Liver (tissue), 9 donors: ENCODE data around the gene SULT1A2. TPM values are rescaled to one million over a fixed set of nuclear protein-coding genes. Genes with fewer than 3 reads are reported as not detected.
"Not testable (repeated sequence)": the region's sequence is repeated elsewhere in the genome, so short reads cannot be mapped to it uniquely, and the experiment has no call there.

Experiments
- DNase-seq: peaks from one replicate; pipeline ENCODE4 v3.0.0-alpha.2; 2017; ENCODE audit warnings: low spot score
- H3K27ac ChIP-seq, 2 donors: one replicate each; pipeline ENCODE4 v1.7.0; 2013; ENCODE audit warnings: inconsistent platforms in 2 of 2, low read length in 2 of 2, control low read depth in 1 of 2, low read depth in 1 of 2, mild to moderate bottlenecking in 1 of 2
- H3K27me3 ChIP-seq, 4 donors: one replicate each; pipeline versions ENCODE4 v1.6.1 to v1.7.0; 2013; ENCODE audit warnings: low read length in 3 of 4, inconsistent platforms in 1 of 4, mild to moderate bottlenecking in 1 of 4, moderate library complexity in 1 of 4; ENCODE audit not compliant: control insufficient read depth in 4 of 4, insufficient read depth in 4 of 4
- H3K36me3 ChIP-seq, 4 donors: one replicate each; pipeline versions ENCODE4 v1.6.1 to v1.7.0; 2013; ENCODE audit warnings: low read length in 3 of 4, mild to moderate bottlenecking in 3 of 4, low read depth in 1 of 4, moderate library complexity in 1 of 4; ENCODE audit not compliant: control insufficient read depth in 4 of 4, insufficient read depth in 3 of 4
- H3K4me1 ChIP-seq, 4 donors: one replicate each; pipeline versions ENCODE4 v1.6.1 to v1.7.0; 2013; ENCODE audit warnings: low read length in 3 of 4, mild to moderate bottlenecking in 3 of 4, moderate library complexity in 1 of 4; ENCODE audit not compliant: control insufficient read depth in 4 of 4, insufficient read depth in 4 of 4
- H3K4me3 ChIP-seq, 3 donors: one replicate each; pipeline versions ENCODE4 v1.6.1 to v1.7.0; 2013; ENCODE audit warnings: low read length in 3 of 3, control low read depth in 1 of 3, low read depth in 1 of 3, mild to moderate bottlenecking in 1 of 3
- H3K9ac ChIP-seq, 2 donors: one replicate each; pipeline ENCODE4 v1.7.0; 2013; ENCODE audit warnings: low read length in 2 of 2, mild to moderate bottlenecking in 2 of 2, moderate library complexity in 2 of 2, control low read depth in 1 of 2, low read depth in 1 of 2
- H3K9me3 ChIP-seq, 4 donors: one replicate each; pipeline versions ENCODE4 v1.6.1 to v1.7.0; 2013; ENCODE audit warnings: low read length in 3 of 4; ENCODE audit not compliant: control insufficient read depth in 4 of 4
- ATF3 ChIP-seq: IDR thresholded peaks from 2 replicates; pipeline ENCODE4 v1.6.1; 2016; ENCODE audit warnings: antibody characterized with exemption
- CTCF ChIP-seq: fragments of 150-350 bp; IDR thresholded peaks from 2 replicates; pipeline ENCODE4 v1.5.1; 2017; ENCODE audit warnings: improper control_type of control experiment, low read depth, low read length; ENCODE audit not compliant: missing input control
- EGR1 ChIP-seq, 2 donors: IDR thresholded peaks; 2 replicates each; pipeline ENCODE4 v1.6.1; 2016 to 2018; ENCODE audit warnings: antibody characterized with exemption in 2 of 2, low read depth in 2 of 2
- FOXA1 ChIP-seq: IDR thresholded peaks from 2 replicates; pipeline ENCODE4 v1.6.1; 2016; ENCODE audit warnings: antibody characterized with exemption
- FOXA2 ChIP-seq: IDR thresholded peaks from 2 replicates; pipeline ENCODE4 v1.6.1; 2016; ENCODE audit warnings: antibody characterized with exemption
- GABPA ChIP-seq, 2 donors: IDR thresholded peaks in 1 of 2; conservative IDR thresholded peaks in 1 of 2; 2 replicates each; pipeline ENCODE4 v1.6.1; 2016; ENCODE audit warnings: antibody characterized with exemption in 2 of 2, mild to moderate bottlenecking in 1 of 2, moderate library complexity in 1 of 2
- HNF4A ChIP-seq, 2 donors: conservative IDR thresholded peaks; 2 replicates each; pipeline ENCODE4 v1.6.1; 2016; ENCODE audit warnings: antibody characterized with exemption in 2 of 2, mild to moderate bottlenecking in 2 of 2
- HNF4G ChIP-seq: IDR thresholded peaks from 2 replicates; pipeline ENCODE4 v1.6.1; 2016; ENCODE audit warnings: antibody characterized with exemption
- JUND ChIP-seq, 2 donors: IDR thresholded peaks; 2 replicates each; pipeline ENCODE4 v1.6.1; 2016; ENCODE audit warnings: antibody characterized with exemption in 2 of 2
- MAX ChIP-seq: IDR thresholded peaks from 2 replicates; pipeline ENCODE4 v1.6.1; 2016; ENCODE audit warnings: antibody characterized with exemption
- NR2F2 ChIP-seq: IDR thresholded peaks from 2 replicates; pipeline ENCODE4 v1.6.1; 2016; ENCODE audit warnings: antibody characterized with exemption
- RAD21 ChIP-seq, 2 donors: IDR thresholded peaks; 2 replicates each; pipeline ENCODE4 v1.6.1; 2016; ENCODE audit warnings: antibody characterized with exemption in 2 of 2, mild to moderate bottlenecking in 2 of 2
- REST ChIP-seq: IDR thresholded peaks from 2 replicates; pipeline ENCODE4 v1.6.1; 2016; ENCODE audit warnings: antibody characterized with exemption, mild to moderate bottlenecking
- RXRA ChIP-seq, 2 donors: IDR thresholded peaks; 2 replicates each; pipeline ENCODE4 v1.6.1; 2017 to 2018; ENCODE audit warnings: antibody characterized with exemption in 2 of 2, mild to moderate bottlenecking in 1 of 2
- SP1 ChIP-seq: IDR thresholded peaks from 2 replicates; pipeline ENCODE4 v1.6.1; 2018; ENCODE audit warnings: antibody characterized with exemption, mild to moderate bottlenecking
- TAF1 ChIP-seq: conservative IDR thresholded peaks from 2 replicates; pipeline ENCODE4 v1.6.1; 2016; ENCODE audit warnings: antibody characterized with exemption, mild to moderate bottlenecking
- YY1 ChIP-seq: IDR thresholded peaks from 2 replicates; pipeline ENCODE4 v1.6.1; 2016; ENCODE audit warnings: antibody characterized with exemption, mild to moderate bottlenecking
- ZBTB33 ChIP-seq: IDR thresholded peaks from 2 replicates; pipeline ENCODE4 v1.6.1; 2016; ENCODE audit warnings: antibody characterized with exemption
- WGBS: extraction: QIAGEN DNeasy Blood & Tissue Kit; methylation state at CpG from one replicate; pipeline ENCODE4 v1.1.7; 2013; 5-methylcytosine and 5-hydroxymethylcytosine counted together
- polyA plus RNA-seq, 2 donors: library from polyadenylated mRNA; stranded (reverse) in 1 of 2; unstranded in 1 of 2; fragments of 200-250 nt in 1 of 2; fragments of >200 nt in 1 of 2; fragmentation: Nextera tagmentation in 1 of 2; extraction: Ambion mirVana in 1 of 2; gene quantifications; one replicate each; pipeline versions ENCODE4 v1.2.1 to v1.2.3, GENCODE V29; 2013 to 2015
- total RNA-seq, 2 donors: library from RNA; depleted of rRNA; stranded (reverse); fragments of >200 nt; gene quantifications; one replicate each; pipeline ENCODE4 v1.2.3, GENCODE V29; 2014
- donor health status: healthy.
- donor health status: healthy.
- donor health status: healthy.
- donor health status: healthy.
- donor health status: healthy.

Gene SULT1A2
- total and polyA plus RNA-seq, 4 donors: 1.6 to 29.4 (median 14.9) TPM

GRCh38 chr16:28616636-28617035, 19.8 kb upstream of the SULT1A2 start:
- whole genome bisulfite sequencing: 79% methylated on average over 7 of the region's 7 CpGs
- no peak for DNase-seq
- Histone ChIP-seq H3K27ac (no peak overlapping the region), H3K9ac (no peak overlapping the region), H3K4me3 (no peak overlapping the region), H3K36me3 (no peaks in the 10 kb centered on the region), H3K4me1 (no peaks in the 10 kb centered on the region), H3K27me3 (no peaks in the 10 kb centered on the region), H3K9me3 (no peaks in the 10 kb centered on the region)
- no peak for TF ChIP-seq FOXA2
- no peak for TF ChIP-seq RXRA (IDR thresholded peaks at IDR 0.05)
- TF ChIP-seq CTCF: no peak
- no peak for TF ChIP-seq TAF1
- no peak for TF ChIP-seq EGR1 (IDR thresholded peaks at IDR 0.05; ENCODE audit: low read depth in 2 of 2)
- no peak for TF ChIP-seq RAD21 (IDR thresholded peaks at IDR 0.05)
- no peak for TF ChIP-seq ATF3
- no peak for TF ChIP-seq GABPA (IDR thresholded peaks at IDR 0.05 in 1 of 2, conservative IDR thresholded peaks at IDR 0.05 in 1 of 2)
- no peak for TF ChIP-seq NR2F2
- TF ChIP-seq REST: no peak
- no peak for TF ChIP-seq ZBTB33
- no peak for TF ChIP-seq HNF4G
- no peak for TF ChIP-seq SP1
- no peak for TF ChIP-seq FOXA1
- TF ChIP-seq JUND (IDR thresholded peaks at IDR 0.05): no peak
- no peak for TF ChIP-seq MAX
- TF ChIP-seq YY1: no peak
- no peak for TF ChIP-seq HNF4A (conservative IDR thresholded peaks at IDR 0.05)

GRCh38 chr16:28616224-28616577, 19.4 kb upstream of the SULT1A2 start:
- not testable (repeated sequence) for H3K4me1 ChIP-seq, H3K27ac ChIP-seq, H3K4me3 ChIP-seq, DNase-seq, H3K9me3 ChIP-seq, H3K36me3 ChIP-seq, H3K27me3 ChIP-seq, H3K9ac ChIP-seq
- WGBS: 75% methylated on average over 7 of the region's 7 CpGs
